TTC549 (cell line): ENCODE data around the gene WFDC2.

Experiments
- FAIRE-seq: peaks from 2 replicates; lab custom pipeline; 2012; peaks lifted over from hg19 to GRCh38; lab: Jason Lieb, UNC

WFDC2 gene

GRCh38 chr20:45469336-45470261 lies at the start of gene WFDC2:
Gene WFDC2, plus strand, starts transcription at chr20:45469753. Its CDS starts 29 bp downstream, at chr20:45469782.
- FAIRE-seq = no peak

- FAIRE-seq = no peak
These were observed 49.4 kb upstream of the WFDC2 start for GRCh38 chr20:45420125-45420524.

GRCh38 chr20:45423700-45424099 lies 45.9 kb upstream of the WFDC2 start:
- no peak for FAIRE-seq

- no peak for FAIRE-seq
These were observed 44.0 kb upstream of the WFDC2 start for GRCh38 chr20:45425561-45425960.

GRCh38 chr20:45426320-45427016 lies 43.1 kb upstream of the WFDC2 start:
- FAIRE-seq = no peak

- FAIRE-seq = no peak
These were observed 42.1 kb upstream of the WFDC2 start for GRCh38 chr20:45427236-45428149.

GRCh38 chr20:45429618-45430017 lies 39.9 kb upstream of the WFDC2 start:
- FAIRE-seq = no peak

- FAIRE-seq = no peak
These were observed 37.3 kb upstream of the WFDC2 start for GRCh38 chr20:45432294-45432693.

- no peak for FAIRE-seq
These were observed 36.2 kb upstream of the WFDC2 start for GRCh38 chr20:45433316-45433715.

- FAIRE-seq = no peak
These were observed 35.6 kb upstream of the WFDC2 start for GRCh38 chr20:45433976-45434375.

GRCh38 chr20:45436732-45437485 lies 32.6 kb upstream of the WFDC2 start:
- FAIRE-seq = no peak

- no peak for FAIRE-seq
These were observed 29.1 kb upstream of the WFDC2 start for GRCh38 chr20:45440424-45440823.

GRCh38 chr20:45440891-45441685 lies 28.5 kb upstream of the WFDC2 start:
- FAIRE-seq = no peak

- no peak for FAIRE-seq
These were observed 27.8 kb upstream of the WFDC2 start for GRCh38 chr20:45441746-45442145.

GRCh38 chr20:45444050-45444449 lies 25.5 kb upstream of the WFDC2 start:
- no peak for FAIRE-seq

- FAIRE-seq = no peak
These were observed 23.6 kb upstream of the WFDC2 start for GRCh38 chr20:45445805-45446562.

GRCh38 chr20:45448270-45448669 lies 21.3 kb upstream of the WFDC2 start:
- FAIRE-seq = no peak

- no peak for FAIRE-seq
These were observed 20.0 kb upstream of the WFDC2 start for GRCh38 chr20:45449528-45449927.

GRCh38 chr20:45450097-45450818 lies 19.3 kb upstream of the WFDC2 start:
- no peak for FAIRE-seq
